Activated T-cell treated with anti-CD3 and anti-CD28 coated beads, Interleukin-2, amount 50 U/mL, for 72 hours (primary cell): ENCODE measurements around the gene HMGN1. TPM values are rescaled to one million over a fixed set of nuclear protein-coding genes. Genes with fewer than 3 reads are reported as not detected.

Source experiments
- ATAC-seq, 2 donors: fragments of 150-1000 bp; cut with Tn5 transposase; replicated peaks in 1 of 2; 2 replicates each; pipeline ENCODE4 v1.10.0; 2021; ENCODE audit warnings: moderate library complexity in 2 of 2, mild to moderate bottlenecking in 1 of 2
- DNase-seq, 2 donors: peaks; one replicate each; pipeline ENCODE4 v3.0.0; 2021 to 2022; ENCODE audit warnings: mixed read lengths in 1 of 2
- H3K27ac Mint-ChIP-seq: one replicate; pipeline ENCODE4 v1.8.0; 2022; ENCODE audit warnings: mild to moderate bottlenecking, moderate library complexity, mixed read lengths
- H3K27me3 Mint-ChIP-seq: one replicate; pipeline ENCODE4 v1.8.0; 2022; ENCODE audit warnings: low read depth, mixed read lengths
- H3K36me3 Mint-ChIP-seq, 2 donors: one replicate each; pipeline ENCODE4 v1.8.0; 2022; ENCODE audit warnings: mixed read lengths in 2 of 2, mild to moderate bottlenecking in 1 of 2; ENCODE audit not compliant: insufficient read depth in 2 of 2
- H3K4me1 Mint-ChIP-seq: one replicate; pipeline ENCODE4 v1.8.0; 2022; ENCODE audit warnings: low read depth, mixed read lengths
- H3K4me3 Mint-ChIP-seq, 2 donors: one replicate each; pipeline ENCODE4 v1.8.0; 2022; ENCODE audit warnings: mild to moderate bottlenecking in 2 of 2, mixed read lengths in 2 of 2, moderate library complexity in 2 of 2
- H3K9me3 Mint-ChIP-seq, 2 donors: one replicate each; pipeline ENCODE4 v1.8.0; 2022; ENCODE audit warnings: mixed read lengths in 2 of 2
- total RNA-seq, 2 donors: library from RNA; stranded (reverse); gene quantifications; one replicate each; pipeline ENCODE4 v1.2.3, GENCODE V29; 2022

Gene HMGN1
- total RNA-seq, 2 donors from 2014 or later = 353 to 399 TPM

GRCh38 chr21:39317134-39318090 is 31.5 kb downstream of the HMGN1 start:
- Mint-ChIP-seq H3K27ac (no peak overlapping the region), H3K27me3 (no peaks in the 10 kb centered on the region), H3K9me3 (no peaks in the 10 kb centered on the region), H3K4me1 (peaks cover 27% of the 10 kb centered on the region), H3K36me3 (peaks cover 4 to 6% of the 10 kb centered on the region in 2 donors), H3K4me3 (no peak overlapping the region)
- DNase-seq = no peak
- ATAC-seq = no peak

GRCh38 chr21:39316729-39317128 is 32.2 kb downstream of the HMGN1 start:
- no peaks in the 10 kb centered on the region for H3K27me3 Mint-ChIP-seq

GRCh38 chr21:39315603-39316445 is 33.1 kb downstream of the HMGN1 start:
- peak; percentile 61 to 68 for ATAC-seq
- H3K36me3 Mint-ChIP-seq = peaks cover 10 to 13% of the 10 kb centered on the region in 2 donors
- peak overlapping the region; percentile 55 to 74 for H3K4me3 Mint-ChIP-seq
- H3K9me3 Mint-ChIP-seq = no peaks in the 10 kb centered on the region
- peak overlapping the region; percentile 66 for H3K27ac Mint-ChIP-seq
- DNase-seq = peak; percentile 43 to 49
- H3K4me1 Mint-ChIP-seq = peaks cover 43% of the 10 kb centered on the region
- no peaks in the 10 kb centered on the region for H3K27me3 Mint-ChIP-seq

More at GRCh38 chr21:39316729-39317128, 32.2 kb downstream of the HMGN1 start:
- Mint-ChIP-seq H3K9me3 (no peaks in the 10 kb centered on the region), H3K27ac (no peak overlapping the region), H3K4me3 (peak overlapping the region in 1 of 2 donors; percentile 74), H3K36me3 (peaks cover 8 to 12% of the 10 kb centered on the region in 2 donors), H3K4me1 (peaks cover 33% of the 10 kb centered on the region)
- no peak for DNase-seq
- no peak for ATAC-seq

- Mint-ChIP-seq H3K36me3 (peaks cover 13 to 17% of the 10 kb centered on the region in 2 donors), H3K27ac (peak overlapping the region; percentile 91), H3K9me3 (no peaks in the 10 kb centered on the region), H3K4me1 (peaks cover 48% of the 10 kb centered on the region), H3K27me3 (no peaks in the 10 kb centered on the region), H3K4me3 (peak overlapping the region; percentile 94 to 96)
- peak; percentile 58 to 62 for ATAC-seq
- peak; percentile 75 to 76 for DNase-seq
These were observed 34.5 kb downstream of the HMGN1 start for GRCh38 chr21:39314143-39315027.

- DNase-seq (peak; percentile 84), ATAC-seq (peak; percentile 57 to 59)
- peak within 1 kb of the TSS; percentile 95 for H3K27ac Mint-ChIP-seq
- H3K4me3 Mint-ChIP-seq = peak within 1 kb of the TSS; percentile 94 to 96
- no peaks in the 10 kb centered on the region for H3K9me3 Mint-ChIP-seq
- H3K27me3 Mint-ChIP-seq = no peaks in the 10 kb centered on the region
- H3K36me3 Mint-ChIP-seq = peaks cover 13 to 18% of the 10 kb centered on the region in 2 donors
- H3K4me1 Mint-ChIP-seq = peaks cover 56% of the 10 kb centered on the region
These were observed 35.2 kb downstream of the HMGN1 start, which contains the start of gene BRWD1 for GRCh38 chr21:39313571-39314142. Gene BRWD1 (minus strand): TSS chr21:39313632. CDS start chr21:39313491, 141 bp downstream.

GRCh38 chr21:39313042-39313570 is 35.8 kb downstream of the HMGN1 start:
- peaks cover 61% of the 10 kb centered on the region for H3K4me1 Mint-ChIP-seq
- DNase-seq (peak in 1 of 2 donors; percentile 44), ATAC-seq (peak; percentile 5 to 7)

GRCh38 chr21:39312112-39313041 is 36.5 kb downstream of the HMGN1 start:
- peak; percentile 67 to 72 for ATAC-seq
- peaks cover 13 to 20% of the 10 kb centered on the region in 2 donors for H3K36me3 Mint-ChIP-seq
- no peaks in the 10 kb centered on the region for H3K9me3 Mint-ChIP-seq
- DNase-seq = peak; percentile 95 to 97
- peak overlapping the region; percentile 95 for H3K27ac Mint-ChIP-seq
- H3K27me3 Mint-ChIP-seq = no peaks in the 10 kb centered on the region
- peak overlapping the region; percentile 94 to 96 for H3K4me3 Mint-ChIP-seq
- H3K4me1 Mint-ChIP-seq = peaks cover 68% of the 10 kb centered on the region

More at GRCh38 chr21:39313042-39313570, 35.8 kb downstream of the HMGN1 start:
- peak overlapping the region; percentile 94 to 96 for H3K4me3 Mint-ChIP-seq
- peaks cover 13 to 20% of the 10 kb centered on the region in 2 donors for H3K36me3 Mint-ChIP-seq
- no peak overlapping the region for H3K27ac Mint-ChIP-seq
- no peaks in the 10 kb centered on the region for H3K27me3 Mint-ChIP-seq
- no peaks in the 10 kb centered on the region for H3K9me3 Mint-ChIP-seq

GRCh38 chr21:39311164-39311563 is 37.7 kb downstream of the HMGN1 start:
- Mint-ChIP-seq H3K36me3 (peaks cover 13 to 20% of the 10 kb centered on the region in 2 donors), H3K27me3 (no peaks in the 10 kb centered on the region), H3K27ac (no peak overlapping the region), H3K4me3 (no peak overlapping the region), H3K4me1 (peaks cover 58% of the 10 kb centered on the region), H3K9me3 (no peaks in the 10 kb centered on the region)
- no peak for ATAC-seq
- DNase-seq = no peak

GRCh38 chr21:39307466-39307865 is 41.4 kb downstream of the HMGN1 start:
- Mint-ChIP-seq H3K4me3 (no peak overlapping the region), H3K27me3 (no peaks in the 10 kb centered on the region), H3K4me1 (peaks cover 41% of the 10 kb centered on the region), H3K9me3 (no peaks in the 10 kb centered on the region), H3K27ac (peak overlapping the region; percentile 11), H3K36me3 (peaks cover 7 to 26% of the 10 kb centered on the region in 2 donors)
- ATAC-seq (no peak), DNase-seq (no peak)

- Mint-ChIP-seq H3K27me3 (no peaks in the 10 kb centered on the region), H3K4me3 (no peak overlapping the region), H3K36me3 (peaks cover 15 to 43% of the 10 kb centered on the region in 2 donors), H3K27ac (peak overlapping the region; percentile 33), H3K9me3 (peaks cover 2 to 3% of the 10 kb centered on the region in 2 donors), H3K4me1 (peaks cover 32% of the 10 kb centered on the region)
- DNase-seq (no peak), ATAC-seq (no peak)
These were observed 48.3 kb downstream of the HMGN1 start for GRCh38 chr21:39300587-39300986.

GRCh38 chr21:39296891-39297290 is 52.0 kb downstream of the HMGN1 start:
- peak overlapping the region; percentile 58 for H3K27ac Mint-ChIP-seq
- ATAC-seq (no peak), DNase-seq (no peak)
- no peak overlapping the region for H3K4me3 Mint-ChIP-seq
- H3K9me3 Mint-ChIP-seq = peaks cover 2 to 3% of the 10 kb centered on the region in 2 donors
- no peaks in the 10 kb centered on the region for H3K27me3 Mint-ChIP-seq
- peaks cover 21 to 55% of the 10 kb centered on the region in 2 donors for H3K36me3 Mint-ChIP-seq
- H3K4me1 Mint-ChIP-seq = peaks cover 32% of the 10 kb centered on the region
